Measurements from ENCODE around the gene SSTR3. TPM values are rescaled to one million over a fixed set of nuclear protein-coding genes. Genes with fewer than 3 reads are reported as not detected.

Gene SSTR3
- total and polyA plus RNA-seq, 2 donors (not counting 1 experiment from before 2014, with no cell fraction given): 0.64 to 0.98 TPM

DNA sequence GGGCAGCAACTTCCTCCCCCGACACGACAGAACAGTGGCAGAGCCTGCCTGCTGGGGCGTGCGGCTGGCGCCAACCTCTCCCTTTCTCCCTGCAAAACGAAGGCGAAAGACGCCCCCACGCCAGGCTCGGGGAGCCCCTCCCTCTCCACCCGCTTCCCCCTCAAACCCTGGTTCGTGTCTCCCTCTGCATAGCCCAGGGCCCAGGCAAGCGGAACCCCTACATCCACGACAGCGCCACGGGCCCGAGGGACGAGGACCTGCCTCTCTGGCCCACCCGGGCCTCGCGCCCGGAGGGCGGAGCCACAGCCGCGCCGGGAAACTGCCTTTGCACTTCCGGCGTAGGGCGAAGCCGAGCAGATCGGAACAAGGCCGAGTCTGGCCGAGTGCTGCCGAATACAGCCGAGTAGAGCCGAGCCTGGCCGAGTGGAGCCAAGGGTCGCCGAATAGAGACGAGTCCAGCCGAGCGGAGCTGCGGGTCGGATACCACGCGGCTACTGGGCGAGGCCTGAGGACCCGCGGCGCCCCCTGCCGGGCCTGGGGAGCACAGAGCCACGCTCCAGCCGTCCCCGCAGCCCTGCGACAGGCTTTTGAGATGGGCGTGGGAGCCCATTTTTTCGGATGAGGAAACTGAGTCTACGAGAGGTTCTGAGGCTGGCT is 13.0 kb downstream of the SSTR3 start:
- no peaks in the 10 kb centered on the region for H3K9me3 Mint-ChIP-seq (ENCODE audit: insufficient read depth)
- DNase-seq: peak; percentile 99
- Histone ChIP-seq H3K9ac (ENCODE audit: low read length) (peak overlapping the region; percentile 72), H3K27ac (ENCODE audit: low read length in 2 of 2) (peak overlapping the region; percentile 85 to 90), H3K4me1 (ENCODE audit: control insufficient read depth in 2 of 2, insufficient read depth in 2 of 2, low read length in 2 of 2) (peaks cover 21 to 28% of the 10 kb centered on the region in 2 donors), H3K4me3 (ENCODE audit: control extremely low read depth in 1 of 5, extremely low read depth in 1 of 5, insufficient read depth in 1 of 5, low read depth in 2 of 5, low read length in 4 of 5) (peak overlapping the region; percentile 59 to 89 (median 80)), H2AFZ (ENCODE audit: insufficient read depth, low read depth, low read length, poor library complexity, severe bottlenecking) (peak overlapping the region; percentile 85), H3K9me3 (ENCODE audit: control extremely low read depth in 1 of 3, control insufficient read depth in 2 of 3, insufficient read depth in 1 of 3, low read length in 2 of 3) (no peaks in the 10 kb centered on the region), H3K4me2 (replicated peaks; ENCODE audit: low read depth, low read length, poor library complexity, severe bottlenecking) (peak overlapping the region; percentile 98), H3K27me3 (replicated peaks in 1 of 4; ENCODE audit: control extremely low read depth in 1 of 4, control insufficient read depth in 3 of 4, insufficient read depth in 4 of 4, low read length in 3 of 4) (no peaks in the 10 kb centered on the region), H3K79me2 (ENCODE audit: control insufficient read depth, insufficient read depth, low read length) (peaks cover 16% of the 10 kb centered on the region), H3K36me3 (replicated peaks in 1 of 2; ENCODE audit: control extremely low read depth in 1 of 2, control insufficient read depth in 1 of 2, extremely low read depth in 1 of 2, insufficient read depth in 2 of 2, low read length in 1 of 2) (peaks cover 0 to 5% of the 10 kb centered on the region in 2 experiments), H4K20me1 (ENCODE audit: control insufficient read depth, insufficient read depth, low read length, poor library complexity, severe bottlenecking) (no peaks in the 10 kb centered on the region)
- under 1% methylated on average over 58 of the region's 58 CpGs for WGBS (ENCODE audit: insufficient coverage)
- CTCF ChIA-PET: interaction anchor here (0.5 to 7.3 kb wide), 27 partner anchors 10 to 409 kb away, joined by 3 to 119 read pairs (median 5); partner anchors contain the start of genes CYTH4, GGA1 and RAC2
- intact Hi-C loops (cut with micrococcal nuclease): loop anchor here (1.0 to 5.0 kb wide), 6 partner anchors 19 to 222 kb away; no protein-coding TSS in a partner anchor
- H3K27me3 Mint-ChIP-seq: no peaks in the 10 kb centered on the region
- peak overlapping the region; percentile 97 for H3K27ac Mint-ChIP-seq
- H3K4me3 Mint-ChIP-seq: peak overlapping the region; percentile 93
- ATAC-seq (ENCODE audit: low read depth): peak; percentile 96
- TF ChIP-seq EZH2 (IDR thresholded peaks at IDR 0.05; ENCODE audit: borderline replicate concordance, insufficient read depth, low read depth, low read length, poor library complexity, severe bottlenecking): no peak
- TF ChIP-seq, protein P1, sequence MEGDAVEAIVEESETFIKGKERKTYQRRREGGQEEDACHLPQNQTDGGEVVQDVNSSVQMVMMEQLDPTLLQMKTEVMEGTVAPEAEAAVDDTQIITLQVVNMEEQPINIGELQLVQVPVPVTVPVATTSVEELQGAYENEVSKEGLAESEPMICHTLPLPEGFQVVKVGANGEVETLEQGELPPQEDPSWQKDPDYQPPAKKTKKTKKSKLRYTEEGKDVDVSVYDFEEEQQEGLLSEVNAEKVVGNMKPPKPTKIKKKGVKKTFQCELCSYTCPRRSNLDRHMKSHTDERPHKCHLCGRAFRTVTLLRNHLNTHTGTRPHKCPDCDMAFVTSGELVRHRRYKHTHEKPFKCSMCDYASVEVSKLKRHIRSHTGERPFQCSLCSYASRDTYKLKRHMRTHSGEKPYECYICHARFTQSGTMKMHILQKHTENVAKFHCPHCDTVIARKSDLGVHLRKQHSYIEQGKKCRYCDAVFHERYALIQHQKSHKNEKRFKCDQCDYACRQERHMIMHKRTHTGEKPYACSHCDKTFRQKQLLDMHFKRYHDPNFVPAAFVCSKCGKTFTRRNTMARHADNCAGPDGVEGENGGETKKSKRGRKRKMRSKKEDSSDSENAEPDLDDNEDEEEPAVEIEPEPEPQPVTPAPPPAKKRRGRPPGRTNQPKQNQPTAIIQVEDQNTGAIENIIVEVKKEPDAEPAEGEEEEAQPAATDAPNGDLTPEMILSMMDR (IDR thresholded peaks at IDR 0.05): peak; percentile 97
- POLR2A ChIA-PET: interaction anchor here (0.7 to 4.8 kb wide), 8 partner anchors 20 to 672 kb away, joined by 3 to 45 read pairs (median 10); partner anchors contain the start of genes IFT27 and RAC2
- peaks cover 26% of the 10 kb centered on the region for H3K4me1 Mint-ChIP-seq

Data from B cell (primary cell).